ENCODE results near the gene ENOX1.

Gene ENOX1

DNA sequence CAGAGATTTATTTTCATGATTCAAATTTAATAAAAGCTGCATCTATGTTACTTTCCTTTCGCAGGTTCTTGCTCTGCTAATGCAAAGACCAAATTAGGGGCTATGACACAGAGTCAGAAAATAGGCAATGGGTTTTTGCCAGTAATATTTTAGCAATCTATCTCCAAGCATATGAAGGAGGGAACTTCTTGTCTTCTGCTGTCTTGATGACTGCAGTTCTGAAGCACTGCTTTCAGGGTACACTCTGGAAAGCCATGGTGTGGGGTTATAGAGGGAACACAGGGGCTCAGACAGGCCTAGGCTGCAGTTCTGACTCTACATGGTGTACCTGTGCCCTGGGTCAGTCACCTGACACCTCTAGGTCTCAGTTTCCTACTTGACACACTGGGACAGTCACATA is 500.0 kb downstream of the ENOX1 start:
- DNase-seq (ENCODE audit: low read depth) = no peak

- no peak for DNase-seq (ENCODE audit: low read depth)
Measured at GRCh38 chr13:43285933-43286597, 500.7 kb downstream of the ENOX1 start.

- no peak for DNase-seq (ENCODE audit: low read depth)
Measured at GRCh38 chr13:43284162-43284561, 502.6 kb downstream of the ENOX1 start.

DNA sequence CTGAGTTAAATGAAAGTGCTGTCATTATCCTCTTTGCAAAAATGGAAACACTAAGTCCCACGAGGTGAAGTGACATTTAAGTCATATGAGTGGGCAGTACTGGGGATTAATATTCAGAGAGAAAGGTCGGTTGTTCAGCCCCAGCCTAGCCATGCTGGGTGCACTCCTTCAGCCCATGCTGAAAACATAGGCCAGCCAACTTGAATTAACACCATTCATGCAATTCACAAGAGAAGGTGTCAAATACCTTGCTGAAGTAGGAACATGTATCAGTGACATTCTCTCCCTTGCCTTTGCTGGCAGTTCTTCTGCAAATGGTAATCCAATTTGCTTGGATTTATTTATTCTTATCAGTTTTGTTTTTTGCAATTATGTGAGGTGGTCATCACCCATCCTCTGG is 507.1 kb downstream of the ENOX1 start:
- no peak for DNase-seq (ENCODE audit: low read depth)

DNA sequence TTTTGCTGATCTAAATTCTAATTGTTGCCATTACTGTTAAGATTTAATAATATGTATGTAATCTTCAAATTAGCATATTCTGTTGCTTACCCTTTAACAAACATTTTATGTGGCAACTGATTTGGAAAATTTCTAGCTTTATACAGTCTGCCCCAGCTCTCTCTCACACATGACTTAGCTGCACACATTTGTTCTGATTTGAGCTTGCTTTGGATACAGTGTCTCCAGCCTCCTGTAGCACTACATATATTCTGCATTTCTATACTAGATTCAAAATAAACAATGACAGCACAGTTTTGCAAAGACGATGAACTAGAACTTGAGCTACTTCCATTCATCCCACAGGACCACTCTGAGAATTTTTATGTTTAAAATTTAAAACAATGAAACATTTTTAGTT is 508.6 kb downstream of the ENOX1 start:
- DNase-seq (ENCODE audit: low read depth) = no peak

DNA sequence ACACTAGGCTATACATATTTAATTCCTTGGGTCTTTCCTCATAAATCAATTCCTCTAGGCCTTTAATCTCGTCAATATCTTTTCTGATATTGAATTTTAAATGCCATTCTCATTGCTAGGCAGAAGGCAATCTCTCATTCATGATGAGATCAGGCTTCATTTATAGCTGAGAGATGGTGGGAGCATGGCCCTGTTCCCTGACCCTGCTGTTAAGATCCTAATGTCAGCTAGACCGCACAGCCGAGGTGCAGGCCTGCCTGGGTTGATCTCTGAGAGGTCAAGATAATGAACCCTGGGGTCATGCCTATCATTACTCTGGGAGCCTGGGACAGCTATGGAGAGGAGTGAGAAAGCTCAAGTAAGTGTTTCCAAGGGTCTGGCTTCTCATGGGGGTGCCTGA is 509.6 kb downstream of the ENOX1 start:
- no peak for DNase-seq (ENCODE audit: low read depth)

DNA sequence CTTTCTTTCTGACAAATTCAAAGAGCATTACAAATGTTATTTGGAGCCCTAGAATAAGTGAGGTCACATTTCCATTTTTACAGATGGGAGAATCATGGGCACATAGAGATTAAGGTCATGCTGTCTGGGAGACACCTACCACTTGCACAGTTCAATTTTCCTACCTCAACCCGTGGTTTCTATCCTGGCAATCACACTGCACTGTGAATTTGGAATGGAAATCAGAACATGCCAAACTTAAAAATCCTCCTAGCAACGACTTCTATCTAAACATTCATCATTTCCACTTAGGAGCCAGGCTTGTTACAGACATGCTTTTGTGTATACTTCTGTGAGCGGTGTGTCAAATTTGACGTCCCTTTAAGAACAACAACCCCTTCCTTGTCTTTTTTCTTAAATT is 511.9 kb downstream of the ENOX1 start:
- no peak for DNase-seq (ENCODE audit: low read depth)

- DNase-seq (ENCODE audit: low read depth) = no peak
Measured at GRCh38 chr13:43273362-43273761, 513.4 kb downstream of the ENOX1 start.

- DNase-seq (ENCODE audit: low read depth) = no peak
Measured at GRCh38 chr13:43272851-43273250, 513.9 kb downstream of the ENOX1 start.

DNA sequence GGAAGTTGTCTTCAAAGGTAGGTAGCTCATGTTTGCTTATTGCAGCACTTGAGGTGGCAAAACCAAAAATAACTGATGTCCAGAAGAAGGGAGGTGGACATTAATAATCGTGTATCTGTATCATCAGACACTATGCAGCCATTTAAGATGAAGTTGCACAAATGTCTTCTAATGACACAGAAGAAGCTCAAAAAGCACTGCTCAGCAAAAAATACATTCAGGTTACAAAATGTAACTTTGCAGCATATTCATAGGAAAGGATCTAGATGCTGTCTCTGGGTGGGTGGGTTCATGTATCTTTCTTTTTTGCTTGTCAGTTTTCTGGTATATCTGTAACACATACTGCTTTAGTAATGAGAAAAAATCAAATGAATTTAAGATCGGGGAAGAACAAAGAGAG is 515.6 kb downstream of the ENOX1 start:
- no peak for DNase-seq (ENCODE audit: low read depth)

DNA sequence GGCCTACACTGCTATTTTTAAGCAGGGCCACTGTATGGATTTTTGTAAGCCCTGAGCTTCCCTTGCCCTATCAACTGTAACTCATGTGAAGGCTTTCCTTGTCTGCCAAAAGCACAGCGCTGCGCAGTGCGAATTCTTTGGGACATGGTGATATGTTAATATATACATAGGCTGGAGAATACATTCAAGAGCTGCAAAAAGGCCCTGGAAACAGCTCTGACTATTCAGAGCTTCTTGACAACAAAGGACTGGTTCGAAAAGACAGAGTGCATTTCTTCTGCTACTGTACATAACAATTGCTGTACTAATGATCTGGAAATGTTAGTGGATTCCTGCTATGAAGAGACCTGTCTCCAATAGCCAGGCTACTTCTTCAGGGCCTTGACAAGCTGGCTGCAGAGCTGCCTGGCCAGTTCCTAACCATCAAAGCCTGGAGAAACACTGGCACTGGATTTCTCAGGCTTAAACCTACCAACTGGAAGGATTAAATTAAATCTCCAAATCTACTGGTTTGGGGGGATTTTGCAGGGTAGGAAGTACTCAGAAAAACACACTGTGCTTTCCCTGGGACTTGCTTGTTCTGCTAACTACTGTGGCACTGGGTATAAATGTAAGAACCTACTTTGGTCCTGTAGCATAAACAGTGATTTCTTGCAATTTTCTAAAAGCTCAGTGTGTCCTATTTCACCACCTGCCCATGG is 516.5 kb downstream of the ENOX1 start:
- DNase-seq (ENCODE audit: low read depth) = no peak

DNA sequence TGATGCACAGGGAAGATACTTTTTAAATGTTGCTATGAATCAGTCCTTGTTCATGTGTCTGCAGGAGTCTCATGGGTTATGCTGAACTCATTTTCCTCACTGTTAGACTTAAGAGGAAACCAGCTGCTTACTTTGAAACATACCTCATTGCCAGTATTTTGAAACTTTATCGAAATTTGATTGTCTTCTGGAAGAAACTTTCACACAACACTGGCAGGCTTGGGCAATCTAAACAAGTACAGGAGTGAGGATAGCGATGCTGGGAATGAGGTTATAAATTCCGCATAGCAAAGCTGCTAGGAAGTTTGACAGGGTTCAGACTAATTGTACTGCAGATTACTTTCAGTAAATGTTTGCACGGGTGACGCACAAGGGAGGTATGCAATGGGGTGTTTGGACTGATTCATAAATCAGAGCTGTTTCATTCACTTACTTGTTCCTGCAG is 517.7 kb downstream of the ENOX1 start:
- DNase-seq (ENCODE audit: low read depth) = no peak

DNA sequence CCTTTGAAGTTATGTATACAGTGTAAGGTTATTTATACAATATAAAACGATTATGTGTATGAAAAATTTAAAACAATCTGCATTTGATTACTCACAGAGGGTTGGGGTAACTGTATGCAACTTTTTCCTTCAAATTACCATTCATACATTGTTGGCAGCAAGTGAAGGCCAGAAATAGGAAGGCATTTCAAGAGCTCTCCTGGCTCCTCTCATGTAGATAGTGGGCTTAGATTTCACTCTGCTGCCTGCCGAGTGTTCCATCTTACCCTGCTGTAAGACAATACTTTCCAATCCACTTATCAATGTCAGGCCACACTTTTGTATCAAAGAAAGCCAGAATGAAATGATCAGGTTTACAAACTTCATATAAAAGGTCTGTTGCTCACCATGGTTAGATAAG is 518.1 kb downstream of the ENOX1 start:
- DNase-seq (ENCODE audit: low read depth) = no peak

GRCh38 chr13:43267916-43268315 is 518.9 kb downstream of the ENOX1 start:
- DNase-seq (ENCODE audit: low read depth) = no peak

- DNase-seq (ENCODE audit: low read depth) = no peak
Measured at GRCh38 chr13:43266936-43267615, 519.7 kb downstream of the ENOX1 start.

DNA sequence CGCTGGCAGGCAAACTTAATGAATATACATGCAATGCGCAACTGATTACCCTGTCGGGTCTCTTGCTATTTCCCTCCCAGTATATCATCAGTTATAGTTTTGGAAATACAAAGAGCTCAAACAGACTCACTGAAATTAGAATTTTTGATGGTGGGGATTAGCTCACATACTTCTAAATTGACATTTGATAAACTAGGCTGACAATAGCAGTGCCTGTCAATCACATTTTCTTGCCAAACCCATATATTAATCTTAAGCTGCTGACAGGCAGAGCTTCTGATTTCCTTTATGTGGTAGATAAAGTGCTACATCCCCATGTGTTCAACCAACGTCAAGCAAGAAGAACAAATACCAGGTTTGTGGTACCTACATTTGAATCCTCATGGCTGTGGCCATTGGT is 521.7 kb downstream of the ENOX1 start:
- DNase-seq (ENCODE audit: low read depth) = no peak

DNA sequence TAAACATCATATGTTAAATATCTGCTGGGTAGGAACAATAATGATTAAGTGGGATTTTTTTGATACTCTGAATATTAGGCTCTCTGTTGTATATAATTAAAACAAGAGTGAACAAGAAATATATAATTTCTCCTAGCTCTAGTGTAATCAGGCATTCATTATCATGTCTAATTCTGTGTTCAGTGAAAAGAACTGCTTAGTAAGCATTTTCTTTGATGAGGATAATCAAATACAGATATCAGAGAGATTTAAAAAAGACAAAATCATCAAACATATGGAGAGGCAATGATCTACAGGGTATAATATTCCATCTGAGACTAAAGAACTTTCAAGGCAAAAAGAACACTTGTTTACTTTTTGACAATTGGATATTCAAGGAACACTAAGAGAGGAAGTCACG is 522.3 kb downstream of the ENOX1 start:
- no peak for DNase-seq (ENCODE audit: low read depth)

GRCh38 chr13:43263047-43263446 is 523.7 kb downstream of the ENOX1 start:
- no peak for DNase-seq (ENCODE audit: low read depth)

DNA sequence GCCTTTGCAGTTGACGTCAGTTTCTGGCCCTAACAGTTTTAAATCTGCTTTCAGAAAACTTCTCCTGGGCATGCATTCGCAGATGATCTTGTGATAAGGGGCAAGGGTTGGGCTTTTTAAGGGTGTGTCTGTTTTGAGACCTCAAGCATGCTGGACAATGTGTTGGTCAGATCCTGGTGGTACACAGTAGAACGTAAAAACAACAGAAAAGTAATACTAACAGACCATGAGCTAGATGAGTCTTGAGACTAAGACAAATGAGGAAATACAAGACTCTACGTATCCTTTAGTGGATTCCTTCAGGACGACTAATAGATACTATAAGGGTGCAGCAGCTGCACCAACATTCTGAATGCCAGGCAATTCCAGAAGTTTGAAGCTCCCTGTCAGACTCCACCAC is 525.8 kb downstream of the ENOX1 start:
- DNase-seq (ENCODE audit: low read depth) = no peak

DNA sequence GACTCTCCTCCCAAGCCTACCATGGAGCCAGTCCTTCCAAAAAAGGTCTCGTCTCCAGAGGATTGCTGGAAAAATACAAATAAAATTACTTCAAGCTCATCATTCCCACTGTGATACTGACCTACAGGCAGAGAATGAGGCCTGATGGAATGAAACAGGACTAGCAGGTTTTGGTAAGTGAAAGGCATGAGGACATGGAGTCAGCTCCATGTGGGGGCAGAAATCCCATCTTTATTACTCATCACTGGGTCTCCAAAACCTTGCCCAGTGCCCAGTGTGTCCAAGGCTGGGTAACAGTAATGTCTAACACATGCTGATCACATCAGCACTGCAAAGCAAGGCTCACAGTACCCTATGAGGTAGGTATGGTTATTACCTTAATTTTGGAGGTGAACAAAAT is 528.0 kb downstream of the ENOX1 start:
- no peak for DNase-seq (ENCODE audit: low read depth)

- DNase-seq (ENCODE audit: low read depth) = no peak
Measured at GRCh38 chr13:43257765-43258164, 529.0 kb downstream of the ENOX1 start.

DNA sequence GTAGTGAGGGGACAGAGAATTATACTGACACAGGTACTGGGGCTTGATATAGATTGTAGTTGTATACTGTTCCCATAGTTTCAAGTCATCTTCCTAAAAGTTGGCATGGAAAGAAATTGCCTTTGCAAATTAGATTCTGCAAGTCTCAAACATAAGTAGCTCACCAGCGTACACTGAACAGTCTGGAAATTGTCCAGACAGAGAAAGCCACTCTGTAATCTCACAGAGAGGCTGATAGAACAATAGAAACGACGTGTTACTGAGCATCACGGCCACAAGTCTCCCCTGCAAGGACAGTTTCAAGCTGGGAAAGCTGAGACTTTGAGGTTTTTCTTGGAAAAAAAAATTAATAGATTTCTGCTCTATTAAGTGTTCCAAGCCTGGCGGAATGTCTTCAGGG is 534.8 kb downstream of the ENOX1 start:
- DNase-seq (ENCODE audit: low read depth) = no peak

GRCh38 chr13:43246382-43246781 is 540.4 kb downstream of the ENOX1 start:
- no peak for DNase-seq (ENCODE audit: low read depth)
